CD8-positive, alpha-beta memory T cell (primary cell): ENCODE results near the gene FLII. TPM values are rescaled to one million over a fixed set of nuclear protein-coding genes. Genes with fewer than 3 reads are reported as not detected.
A peak's percentile ranks its signal among the peaks of the same experiment; 100 is the strongest.

Source experiments
- CTCF ChIA-PET: fragments of 350-600 bp; sonication (Branson Sonifier 250); formaldehyde crosslinking; loops from one replicate; lab custom pipeline; 2021; ENCODE audit warnings: antibody characterized with exemption; lab: Charles Lee
- POLR2A ChIA-PET: fragments of 350-600 bp; sonication (Branson Sonifier 250); formaldehyde crosslinking; loops from one replicate; lab custom pipeline; 2021; ENCODE audit warnings: antibody characterized with exemption; lab: Charles Lee
- DNase-seq, 5 donors: peaks; one replicate each; pipeline versions ENCODE4 v3.0.0 to v3.0.0-alpha.2; 2020 to 2022; ENCODE audit warnings: mixed read lengths in 1 of 5
- H3K27ac ChIP-seq: one replicate; pipeline ENCODE4 v1.7.0; 2013; ENCODE audit warnings: low read depth, mild to moderate bottlenecking, low read length, moderate library complexity
- H3K27me3 ChIP-seq: 2 replicates; pipeline ENCODE4 v1.7.0; 2013; ENCODE audit warnings: low read length, mild to moderate bottlenecking; ENCODE audit not compliant: insufficient read depth, poor library complexity, severe bottlenecking
- H3K36me3 ChIP-seq: 2 replicates; pipeline ENCODE4 v1.7.0; 2013; ENCODE audit warnings: mild to moderate bottlenecking, low read length, moderate library complexity; ENCODE audit not compliant: insufficient read depth
- H3K4me1 ChIP-seq: 2 replicates; pipeline ENCODE4 v1.7.0; 2013; ENCODE audit warnings: mild to moderate bottlenecking, low read length, moderate library complexity; ENCODE audit not compliant: insufficient read depth
- H3K4me3 ChIP-seq: 2 replicates; pipeline ENCODE4 v1.7.0; 2013; ENCODE audit warnings: mild to moderate bottlenecking, low read length
- H3K9me3 ChIP-seq: 2 replicates; pipeline ENCODE4 v1.7.0; 2013; ENCODE audit warnings: mild to moderate bottlenecking, low read length
- H3K27ac Mint-ChIP-seq, 8 donors: one replicate each; pipeline ENCODE4 v1.8.0; 2020 to 2021; ENCODE audit warnings: mixed read lengths in 8 of 8, mild to moderate bottlenecking in 6 of 8, inconsistent platforms in 3 of 8, moderate library complexity in 3 of 8
- H3K27me3 Mint-ChIP-seq, 2 donors: one replicate each; pipeline ENCODE4 v1.8.0; 2020 to 2021; ENCODE audit warnings: mixed read lengths in 2 of 2, mild to moderate bottlenecking in 1 of 2, moderate library complexity in 1 of 2
- H3K36me3 Mint-ChIP-seq, 3 donors: one replicate each; pipeline ENCODE4 v1.8.0; 2020 to 2021; ENCODE audit warnings: mixed read lengths in 3 of 3, inconsistent platforms in 1 of 3, mild to moderate bottlenecking in 1 of 3
- H3K4me1 Mint-ChIP-seq, 3 donors: one replicate each; pipeline ENCODE4 v1.8.0; 2020 to 2021; ENCODE audit warnings: mixed read lengths in 3 of 3, inconsistent platforms in 1 of 3, mild to moderate bottlenecking in 1 of 3
- H3K4me3 Mint-ChIP-seq, 7 donors: one replicate each; pipeline ENCODE4 v1.8.0; 2020 to 2021; ENCODE audit warnings: mixed read lengths in 7 of 7, mild to moderate bottlenecking in 6 of 7, moderate library complexity in 4 of 7, inconsistent platforms in 2 of 7
- H3K9me3 Mint-ChIP-seq, 5 donors: one replicate each; pipeline ENCODE4 v1.8.0; 2020 to 2022; ENCODE audit warnings: mixed read lengths in 5 of 5, mild to moderate bottlenecking in 3 of 5, moderate library complexity in 2 of 5, inconsistent platforms in 1 of 5
- polyA plus RNA-seq: library from polyadenylated mRNA; unstranded; fragments of 300-500 nt; fragmentation: Illumina TruSeq; gene quantifications from one replicate; pipeline ENCODE4 v1.2.3, GENCODE V29; 2021
- total RNA-seq, 2 experiments: library from RNA; stranded (reverse); gene quantifications; one replicate each; pipeline ENCODE4 v1.2.3, GENCODE V29; 2021

FLII gene
- total and polyA plus RNA-seq, 3 experiments from 2014 or later = 216 to 299 (median 278) TPM

GRCh38 chr17:18280766-18281371 is 22.3 kb upstream of the FLII start:
- Histone ChIP-seq H3K27me3 (no peaks in the 10 kb centered on the region), H3K4me1 (no peaks in the 10 kb centered on the region), H3K27ac (no peak overlapping the region), H3K36me3 (peaks cover 60% of the 10 kb centered on the region), H3K9me3 (no peaks in the 10 kb centered on the region), H3K4me3 (no peak overlapping the region)
- H3K4me1 Mint-ChIP-seq = no peaks in the 10 kb centered on the region
- DNase-seq = no peak
- H3K4me3 Mint-ChIP-seq = no peak overlapping the region
- H3K9me3 Mint-ChIP-seq = no peaks in the 10 kb centered on the region
- ChIA-PET CTCF (no interaction called here), POLR2A (no interaction called here)
- no peaks in the 10 kb centered on the region for H3K27me3 Mint-ChIP-seq
- H3K36me3 Mint-ChIP-seq = peaks cover 3 to 88% (median 12%) of the 10 kb centered on the region in 3 donors
- H3K27ac Mint-ChIP-seq = no peak overlapping the region

DNA sequence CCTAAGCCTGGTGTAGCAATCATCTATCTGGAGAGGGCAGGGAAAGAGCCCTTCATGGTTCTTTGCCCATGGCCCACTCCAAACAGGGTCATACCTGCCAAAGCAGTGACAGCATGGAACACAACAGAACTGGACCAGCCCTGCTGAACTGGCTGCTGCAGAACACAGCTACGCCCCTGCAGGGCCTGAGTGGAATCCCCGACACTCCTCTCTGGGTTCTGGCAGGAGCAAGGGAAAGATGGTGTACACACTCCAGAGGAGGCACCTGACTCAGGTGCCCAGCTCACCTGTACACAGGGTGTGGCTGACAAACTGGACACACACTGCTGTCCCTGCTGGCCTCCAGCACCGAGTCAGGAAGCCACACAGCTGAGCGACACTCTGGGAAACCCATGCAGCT is 21.7 kb upstream of the FLII start:
- Histone ChIP-seq H3K27ac (no peak overlapping the region), H3K4me3 (no peak overlapping the region), H3K27me3 (no peaks in the 10 kb centered on the region), H3K36me3 (peaks cover 57% of the 10 kb centered on the region), H3K4me1 (no peaks in the 10 kb centered on the region), H3K9me3 (no peaks in the 10 kb centered on the region)
- POLR2A ChIA-PET = no interaction called here
- H3K27ac Mint-ChIP-seq = no peak overlapping the region
- H3K4me1 Mint-ChIP-seq = no peaks in the 10 kb centered on the region
- no peaks in the 10 kb centered on the region for H3K27me3 Mint-ChIP-seq
- CTCF ChIA-PET = no interaction called here
- H3K4me3 Mint-ChIP-seq = no peak overlapping the region
- no peaks in the 10 kb centered on the region for H3K9me3 Mint-ChIP-seq
- H3K36me3 Mint-ChIP-seq = peaks cover 0 to 85% (median 11%) of the 10 kb centered on the region in 3 donors
- DNase-seq = no peak

- Histone ChIP-seq H3K4me1 (no peaks in the 10 kb centered on the region), H3K9me3 (no peaks in the 10 kb centered on the region), H3K27ac (no peak overlapping the region), H3K27me3 (no peaks in the 10 kb centered on the region), H3K4me3 (no peak overlapping the region), H3K36me3 (peaks cover 55% of the 10 kb centered on the region)
- H3K4me1 Mint-ChIP-seq = no peaks in the 10 kb centered on the region
- H3K4me3 Mint-ChIP-seq = no peak overlapping the region
- no peak for DNase-seq
- H3K36me3 Mint-ChIP-seq = peaks cover 0 to 82% (median 8%) of the 10 kb centered on the region in 3 donors
- ChIA-PET CTCF (no interaction called here), POLR2A (no interaction called here)
- H3K9me3 Mint-ChIP-seq = no peaks in the 10 kb centered on the region
- H3K27me3 Mint-ChIP-seq = no peaks in the 10 kb centered on the region
- no peak overlapping the region for H3K27ac Mint-ChIP-seq
Measured at GRCh38 chr17:18278867-18279266, 20.3 kb upstream of the FLII start.

DNA sequence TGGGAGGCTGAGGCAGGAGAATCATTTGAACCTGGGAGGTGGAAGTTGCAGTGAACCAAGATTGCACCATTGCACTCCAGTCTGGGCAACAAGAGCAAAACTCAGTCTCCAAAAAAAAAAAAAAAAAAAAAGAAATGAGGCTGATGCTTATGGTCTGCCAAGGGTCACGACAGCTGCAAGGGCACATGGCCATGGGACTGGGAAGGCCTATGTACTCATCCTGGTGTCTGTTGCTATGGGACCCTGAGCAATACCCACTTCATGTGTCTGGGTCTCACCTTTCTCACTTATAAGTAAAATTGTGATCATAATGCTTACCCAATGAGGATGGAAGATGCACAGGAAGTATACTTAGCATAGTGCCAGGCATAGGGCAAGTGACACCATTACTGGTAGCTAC is 18.5 kb upstream of the FLII start:
- peaks cover 0 to 2% (median 0%) of the 10 kb centered on the region in 3 donors for H3K4me1 Mint-ChIP-seq
- H3K9me3 Mint-ChIP-seq = no peaks in the 10 kb centered on the region
- CTCF ChIA-PET = interaction anchor here (1.4 kb wide), 1 partner anchor 60 kb away, joined by 3 read pairs; no protein-coding TSS in a partner anchor
- no peak overlapping the region for H3K4me3 ChIP-seq
- POLR2A ChIA-PET = no interaction called here
- no peaks in the 10 kb centered on the region for H3K27me3 ChIP-seq
- no peak overlapping the region for H3K27ac Mint-ChIP-seq
- DNase-seq = no peak
- H3K36me3 ChIP-seq = peaks cover 41% of the 10 kb centered on the region
- H3K4me3 Mint-ChIP-seq = no peak overlapping the region
- H3K4me1 ChIP-seq = no peaks in the 10 kb centered on the region
- H3K36me3 Mint-ChIP-seq = peaks cover 0 to 74% (median 5%) of the 10 kb centered on the region in 3 donors
- H3K27ac ChIP-seq = no peak overlapping the region
- no peaks in the 10 kb centered on the region for H3K27me3 Mint-ChIP-seq
- no peaks in the 10 kb centered on the region for H3K9me3 ChIP-seq

DNA sequence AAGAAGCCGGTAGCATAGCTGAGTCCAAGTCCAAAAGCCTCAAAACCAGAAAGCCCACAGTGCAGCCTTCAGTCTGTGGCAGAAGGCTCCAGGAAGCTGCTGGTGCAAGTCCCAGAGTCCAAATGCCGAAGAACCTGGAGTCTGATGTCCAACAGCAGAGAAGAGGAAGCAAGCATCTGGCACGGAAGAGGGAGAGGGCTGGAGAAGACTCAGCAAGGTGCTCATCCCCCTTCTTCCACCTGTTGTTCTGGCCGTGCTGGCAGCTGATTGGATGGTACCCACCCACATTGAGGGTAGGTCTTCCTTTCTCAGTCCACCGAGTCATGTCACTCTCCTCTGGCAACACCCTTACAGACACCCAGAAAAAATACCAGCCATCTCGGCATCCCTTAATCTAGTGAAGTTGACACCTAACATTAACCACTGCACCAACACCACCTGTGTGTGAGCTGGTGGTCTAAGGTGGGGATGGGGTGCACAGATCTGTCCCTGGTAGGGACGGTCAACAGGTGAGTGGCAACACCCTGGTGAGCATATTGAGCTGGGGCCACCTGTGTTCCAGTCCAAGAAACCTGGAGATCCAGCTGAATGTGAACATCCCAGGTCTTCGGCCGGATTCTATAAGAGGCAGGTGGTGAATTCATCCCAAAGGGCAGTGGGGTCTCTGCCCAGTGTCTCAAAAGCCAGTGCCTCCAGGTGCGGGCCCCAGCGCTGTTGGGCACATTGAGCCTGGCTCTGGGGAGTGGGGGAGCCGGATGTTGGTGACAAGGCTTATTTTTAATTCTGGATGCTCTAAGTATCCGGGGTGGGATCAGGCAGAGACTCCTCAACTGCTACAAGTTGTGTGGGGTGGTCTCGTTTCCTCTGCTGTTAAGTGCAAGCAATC is 11.8 kb upstream of the FLII start:
- POLR2A ChIA-PET = interaction anchor here (1.1 kb wide), 1 partner anchor 48 kb away, joined by 3 read pairs; no protein-coding TSS in a partner anchor
- H3K36me3 ChIP-seq = peaks cover 8% of the 10 kb centered on the region
- no peaks in the 10 kb centered on the region for H3K27me3 ChIP-seq
- Mint-ChIP-seq H3K9me3 (no peaks in the 10 kb centered on the region), H3K4me1 (peaks cover 14 to 25% (median 24%) of the 10 kb centered on the region in 3 donors), H3K27ac (peak overlapping the region in 2 of 8 donors; percentile 48 to 66), H3K4me3 (no peak overlapping the region), H3K36me3 (peaks cover 0 to 29% (median 0%) of the 10 kb centered on the region in 3 donors), H3K27me3 (no peaks in the 10 kb centered on the region)
- no peak overlapping the region for H3K27ac ChIP-seq
- CTCF ChIA-PET = interaction anchor here (0.9 kb wide), 1 partner anchor 11 kb away, joined by 3 read pairs; the partner anchor contains the start of gene FLII
- peaks cover 8% of the 10 kb centered on the region for H3K4me1 ChIP-seq
- no peak for DNase-seq
- no peak overlapping the region for H3K4me3 ChIP-seq
- H3K9me3 ChIP-seq = no peaks in the 10 kb centered on the region

GRCh38 chr17:18267927-18268711 is 9.6 kb upstream of the FLII start:
- ChIA-PET CTCF (interaction anchor here (1.1 kb wide), 1 partner anchor 14 kb away, joined by 4 read pairs; no protein-coding TSS in a partner anchor), POLR2A (no interaction called here)
- no peaks in the 10 kb centered on the region for H3K9me3 Mint-ChIP-seq
- H3K27me3 ChIP-seq = no peaks in the 10 kb centered on the region
- peaks cover 8% of the 10 kb centered on the region for H3K4me1 ChIP-seq
- peaks cover 0 to 30% (median 3%) of the 10 kb centered on the region in 3 donors for H3K36me3 Mint-ChIP-seq
- H3K27ac ChIP-seq = no peak overlapping the region
- H3K4me3 Mint-ChIP-seq = peak overlapping the region in 4 of 7 donors; percentile 5 to 69 (median 20)
- no peaks in the 10 kb centered on the region for H3K27me3 Mint-ChIP-seq
- peaks cover 16 to 27% (median 24%) of the 10 kb centered on the region in 3 donors for H3K4me1 Mint-ChIP-seq
- H3K27ac Mint-ChIP-seq = peak overlapping the region in 3 of 8 donors; percentile 19 to 26 (median 23)
- H3K4me3 ChIP-seq = no peak overlapping the region
- no peaks in the 10 kb centered on the region for H3K9me3 ChIP-seq
- peaks cover 13% of the 10 kb centered on the region for H3K36me3 ChIP-seq
- no peak for DNase-seq

DNA sequence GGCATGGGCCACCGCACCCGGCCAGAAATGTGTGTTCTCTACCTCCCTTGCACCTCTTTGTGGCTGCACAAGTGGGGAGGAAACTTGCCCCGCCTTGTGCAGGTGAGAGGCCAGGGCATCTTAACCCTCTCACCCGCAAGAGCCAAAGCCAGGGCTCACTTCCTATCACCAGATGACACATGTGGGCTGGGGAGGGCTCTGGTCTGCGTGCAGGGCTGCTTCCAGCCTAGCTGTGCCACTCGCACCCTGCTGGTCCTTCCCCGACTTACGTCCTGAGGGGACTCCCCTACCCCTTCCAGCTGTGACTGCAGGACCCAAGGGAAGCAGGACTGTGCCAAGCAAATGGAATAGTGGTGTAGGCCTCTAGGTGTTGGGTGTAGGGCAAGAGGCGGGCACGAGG is 8.8 kb upstream of the FLII start:
- ChIA-PET POLR2A (no interaction called here), CTCF (no interaction called here)
- Histone ChIP-seq H3K4me1 (peaks cover 8% of the 10 kb centered on the region), H3K36me3 (peaks cover 13% of the 10 kb centered on the region), H3K27me3 (no peaks in the 10 kb centered on the region), H3K27ac (no peak overlapping the region), H3K9me3 (no peaks in the 10 kb centered on the region), H3K4me3 (no peak overlapping the region)
- peak overlapping the region in 3 of 7 donors; percentile 7 to 69 (median 37) for H3K4me3 Mint-ChIP-seq
- H3K36me3 Mint-ChIP-seq = peaks cover 0 to 31% (median 3%) of the 10 kb centered on the region in 3 donors
- DNase-seq = no peak
- peaks cover 16 to 34% (median 24%) of the 10 kb centered on the region in 3 donors for H3K4me1 Mint-ChIP-seq
- no peaks in the 10 kb centered on the region for H3K9me3 Mint-ChIP-seq
- no peaks in the 10 kb centered on the region for H3K27me3 Mint-ChIP-seq
- H3K27ac Mint-ChIP-seq = peak overlapping the region in 3 of 8 donors; percentile 30 to 68 (median 65)
